ENCODE results near the gene TFAP2A.
A peak's percentile ranks its signal among the peaks of the same experiment; 100 is the strongest.

TFAP2A gene

DNA sequence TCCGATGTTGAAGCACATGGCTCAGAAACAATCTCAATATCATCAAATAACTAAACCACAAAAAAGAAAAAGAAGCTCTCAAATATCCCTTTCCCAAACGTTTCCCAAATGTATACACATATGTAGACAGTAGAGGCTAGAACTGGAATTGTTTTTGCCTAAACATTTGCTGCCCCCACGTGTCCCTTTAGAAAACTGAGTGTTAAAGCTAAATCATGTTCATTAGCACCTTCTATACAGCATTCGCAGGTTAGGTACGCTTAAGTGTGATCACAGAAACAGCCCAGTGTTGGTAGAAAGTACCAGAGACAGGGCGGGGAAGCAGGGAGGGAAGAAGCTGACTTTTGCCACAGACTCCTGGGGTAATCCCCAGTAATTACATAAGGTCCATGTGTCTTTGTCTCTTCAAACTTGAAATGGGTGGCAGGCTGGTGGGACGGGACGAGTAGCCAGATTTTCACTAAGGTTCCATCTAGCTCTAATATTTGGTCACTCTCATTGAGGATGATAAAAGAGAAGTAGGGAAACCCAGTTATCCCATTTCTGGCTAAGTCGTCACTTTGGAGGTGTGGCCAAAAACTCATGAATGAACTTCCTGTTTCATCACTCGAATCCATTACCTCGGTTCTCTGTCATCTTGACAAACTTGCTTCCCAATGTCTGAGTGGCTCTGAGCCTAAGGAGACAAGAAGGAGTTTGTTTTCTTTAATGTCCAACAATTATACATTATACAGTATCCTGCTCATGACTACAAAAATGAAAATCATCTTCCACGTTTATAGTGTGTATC, 15.0 kb upstream of the TFAP2A start:
- no peak overlapping the region for H3K4me3 ChIP-seq (ENCODE audit: low read depth, low read length)
- DNase-seq (ENCODE audit: low read depth), result no peak

DNA sequence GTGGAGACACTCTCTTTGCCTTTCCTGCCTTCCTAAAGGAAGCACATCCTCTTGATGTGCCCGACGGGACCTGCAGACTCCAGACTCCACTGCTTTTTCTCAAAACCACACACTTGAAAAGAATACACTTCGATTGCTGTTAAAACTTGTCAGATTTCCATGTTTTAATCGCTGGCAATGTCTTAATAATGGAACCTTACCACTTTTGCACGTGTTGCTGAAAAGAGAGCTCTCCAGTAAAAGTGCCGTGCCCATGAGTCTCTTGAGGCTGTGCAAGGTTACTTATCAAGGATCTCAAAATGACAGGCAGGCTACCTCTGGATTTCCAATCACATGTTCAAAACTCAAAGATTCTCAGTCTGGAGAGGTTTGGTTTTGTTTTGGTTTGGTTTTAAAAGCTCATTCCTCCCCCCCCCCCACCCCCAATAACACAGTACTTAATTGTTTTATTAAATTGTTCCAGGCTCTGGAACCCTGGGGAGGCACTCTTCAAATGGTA, 12.0 kb upstream of the TFAP2A start:
- peak overlapping the region; percentile 44 for H3K4me3 ChIP-seq (ENCODE audit: low read depth, low read length)
- DNase-seq (ENCODE audit: low read depth), result no peak

DNA sequence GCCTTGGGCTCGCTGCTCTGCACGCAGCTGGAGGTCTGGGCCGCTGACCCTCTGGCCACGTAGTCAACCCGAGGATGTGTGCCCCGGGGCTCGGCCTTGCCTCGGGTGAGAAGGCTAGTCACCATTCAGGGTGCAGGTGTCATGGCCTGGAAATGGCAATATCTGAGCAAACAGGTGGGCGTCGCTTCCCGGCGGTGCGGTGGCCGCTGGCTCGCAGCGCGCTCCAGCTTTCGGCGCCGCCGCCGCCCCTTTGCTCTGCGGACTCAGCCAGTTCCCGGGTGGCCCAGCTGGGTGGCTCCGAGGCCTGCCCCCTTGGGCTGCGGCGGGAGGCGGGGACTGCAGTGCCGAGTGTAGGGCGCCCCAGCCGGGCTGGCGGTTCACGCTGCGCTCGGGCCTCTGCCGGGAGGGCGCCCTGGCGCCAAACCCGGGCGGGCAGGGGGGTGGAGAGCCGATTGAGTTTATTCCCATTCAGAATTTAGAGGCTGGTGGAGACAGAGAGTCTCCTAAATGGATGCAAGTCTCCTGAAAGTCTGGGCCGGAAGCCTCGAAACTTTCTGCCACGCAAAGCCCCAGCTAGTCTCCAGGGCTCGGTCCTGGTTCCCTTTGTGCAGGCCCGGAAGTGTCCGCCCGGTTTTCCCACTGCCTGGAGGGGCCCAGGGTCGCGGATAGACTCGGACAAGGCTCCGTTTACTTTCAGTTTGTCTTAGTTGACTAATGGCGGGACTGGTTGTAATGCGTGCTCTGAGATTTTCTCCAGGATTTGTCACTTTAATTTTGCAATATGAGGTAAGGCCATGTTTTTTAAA, 11.3 kb upstream of the TFAP2A start:
- no peak for DNase-seq (ENCODE audit: low read depth)

DNA sequence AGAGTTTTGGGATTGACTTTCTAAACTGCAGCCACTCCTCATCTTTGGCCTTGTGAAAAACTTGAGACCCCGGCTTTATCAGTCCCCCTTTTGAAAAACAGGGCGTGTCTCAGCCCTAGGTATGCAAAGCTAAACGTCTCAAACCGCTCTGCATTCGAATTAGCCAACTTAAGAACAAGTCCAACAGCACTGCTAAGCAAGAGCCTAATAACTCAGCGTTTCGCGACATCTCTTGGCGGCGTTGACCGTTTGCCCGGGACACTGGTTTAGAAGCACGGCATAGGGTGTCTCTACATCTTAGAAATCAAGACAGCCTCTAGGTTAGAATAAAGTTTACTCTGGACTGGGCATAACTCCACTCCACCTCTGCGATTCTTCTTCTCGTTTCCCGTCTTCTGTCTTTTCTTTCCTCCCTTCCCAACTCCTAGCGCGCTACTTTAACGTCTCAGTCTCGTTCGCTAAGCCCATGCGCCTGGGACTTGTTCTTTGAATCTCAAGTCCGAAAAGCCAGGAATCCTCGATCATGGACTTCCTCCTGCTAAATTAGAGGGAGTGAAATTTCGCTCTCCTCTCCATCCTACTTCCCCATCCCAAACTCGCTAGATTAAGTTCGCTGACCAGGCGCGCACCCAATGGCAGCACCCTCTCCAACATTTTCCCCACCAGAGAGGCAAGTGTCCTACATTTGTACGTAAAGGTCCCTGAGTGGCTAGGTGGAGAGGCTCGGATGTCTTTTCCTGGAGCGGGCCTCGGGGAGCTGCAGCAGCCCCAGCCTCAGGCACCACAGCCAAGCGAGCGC, 10.5 kb upstream of the TFAP2A start:
- DNase-seq (ENCODE audit: low read depth), result no peak
- peak overlapping the region; percentile 44 for H3K4me3 ChIP-seq (ENCODE audit: low read depth, low read length)

More for the DNA sequence above, 11.3 kb upstream of the TFAP2A start:
- H3K4me3 ChIP-seq (ENCODE audit: low read depth, low read length), result peak overlapping the region; percentile 44

DNA sequence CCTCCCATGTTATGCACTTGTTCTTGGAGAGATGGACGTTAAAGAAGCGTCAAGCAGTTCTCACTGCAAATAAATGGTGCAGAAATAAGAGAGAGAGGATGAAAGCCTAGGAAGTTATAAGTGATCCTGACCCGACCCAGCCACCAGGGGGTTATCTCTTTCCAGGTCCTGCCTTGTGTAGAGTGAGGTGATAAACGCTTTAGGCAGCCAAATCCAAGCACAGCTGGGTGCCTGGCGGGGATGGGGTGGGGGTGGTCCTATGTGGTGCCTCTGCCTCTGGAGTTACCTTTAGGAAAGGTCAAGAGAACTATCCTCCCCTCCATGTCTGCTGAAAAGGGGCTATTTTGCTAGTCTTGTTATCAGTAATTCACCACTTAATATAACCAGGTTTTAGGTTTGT, 9.2 kb upstream of the TFAP2A start:
- no peak overlapping the region for H3K4me3 ChIP-seq (ENCODE audit: low read depth, low read length)
- DNase-seq (ENCODE audit: low read depth), result no peak

DNA sequence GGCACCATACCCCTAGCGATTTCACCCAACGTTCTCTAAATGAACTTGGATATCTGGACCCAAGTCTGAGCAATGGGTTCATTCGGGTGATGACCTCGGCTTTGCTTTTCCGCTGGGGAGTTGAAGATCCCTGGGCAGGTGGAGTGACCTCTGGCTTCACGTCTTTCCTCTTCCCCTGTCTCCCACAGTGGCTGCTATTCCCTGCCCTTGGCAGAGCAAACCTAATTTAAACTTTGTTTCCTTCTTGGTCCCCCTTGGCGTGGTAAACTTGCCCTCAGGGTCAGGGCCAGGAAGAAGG, 7.8 kb upstream of the TFAP2A start:
- DNase-seq (ENCODE audit: low read depth), result no peak
- H3K4me3 ChIP-seq (ENCODE audit: low read depth, low read length), result no peak overlapping the region

DNA sequence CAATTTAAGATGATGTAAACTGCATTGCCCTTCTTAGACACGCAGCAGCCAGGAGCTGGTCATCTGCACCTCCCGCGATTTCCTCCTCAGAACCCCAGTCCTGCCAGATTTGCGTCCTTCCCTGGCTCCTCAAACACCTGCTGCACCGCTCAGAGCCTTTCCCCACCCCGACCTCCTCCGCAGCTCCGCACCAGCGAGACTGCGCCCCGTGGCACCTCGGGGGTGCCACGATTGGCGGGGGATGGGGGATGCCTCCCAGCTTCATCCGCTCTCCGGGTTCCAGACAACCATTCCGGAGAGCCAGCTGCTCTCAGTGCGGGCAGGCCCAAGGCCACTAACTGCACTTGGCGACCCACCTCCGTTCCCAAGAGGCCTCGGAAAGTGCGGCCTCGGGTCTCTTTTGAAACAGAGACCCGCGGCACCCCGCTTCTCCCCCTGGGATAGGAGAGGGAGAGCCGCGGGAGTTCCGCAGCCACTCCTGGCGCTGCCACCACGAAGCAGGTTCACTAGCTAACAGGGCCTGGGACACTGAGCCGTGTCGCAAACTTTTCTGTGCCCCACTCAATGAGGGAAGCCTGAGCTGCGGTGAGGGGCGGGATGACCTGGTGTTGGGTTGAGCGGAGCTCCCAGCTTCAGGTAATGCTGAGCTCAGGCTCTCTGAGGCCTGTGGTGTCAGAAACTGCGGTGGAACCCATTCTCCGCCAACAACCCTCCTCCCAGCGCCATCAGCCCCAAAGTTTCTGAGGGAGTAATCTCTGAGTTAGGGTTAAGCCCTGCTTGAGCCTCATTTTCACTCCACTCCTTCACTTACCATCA, 7.3 kb upstream of the TFAP2A start:
- no peak for DNase-seq (ENCODE audit: low read depth)
- H3K4me3 ChIP-seq (ENCODE audit: low read depth, low read length), result no peak overlapping the region

DNA sequence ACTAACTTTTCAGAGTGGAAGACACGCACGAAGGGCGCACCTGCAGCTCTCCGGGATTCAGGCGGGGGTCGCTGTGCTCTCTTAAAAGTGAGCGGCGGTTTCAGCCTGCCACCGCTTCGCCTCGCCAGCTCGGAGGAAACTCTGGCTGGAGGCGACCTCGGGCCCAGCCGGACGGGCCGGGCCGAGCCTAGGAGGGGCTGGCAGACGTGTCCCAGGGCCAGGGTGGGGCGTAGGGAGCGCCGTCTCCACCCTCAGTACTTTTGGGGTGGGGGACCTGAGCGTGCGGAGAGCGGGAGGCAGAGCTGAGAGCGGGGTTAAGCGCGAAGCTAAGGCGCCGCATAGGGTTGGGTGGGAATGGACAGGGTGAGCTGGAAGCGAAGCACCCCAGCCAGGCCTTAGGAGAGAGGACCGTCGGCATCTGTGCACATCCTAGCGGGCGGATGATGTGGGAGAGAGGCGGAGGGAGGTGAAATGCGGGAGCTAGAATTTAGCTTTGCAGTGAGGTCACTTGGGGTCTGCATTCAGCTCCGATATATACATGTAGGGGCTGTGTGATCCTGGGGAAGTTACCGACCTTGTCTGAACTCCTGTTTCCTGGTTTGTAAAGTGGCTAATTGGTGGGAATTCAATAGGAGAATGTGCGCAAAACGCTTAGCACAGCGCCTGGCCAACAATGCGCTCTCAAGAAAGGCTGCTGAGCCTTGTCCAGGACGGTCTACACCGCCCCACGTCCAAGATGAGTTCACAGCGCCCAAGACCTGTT, 6.5 kb upstream of the TFAP2A start:
- no peak for DNase-seq (ENCODE audit: low read depth)

DNA sequence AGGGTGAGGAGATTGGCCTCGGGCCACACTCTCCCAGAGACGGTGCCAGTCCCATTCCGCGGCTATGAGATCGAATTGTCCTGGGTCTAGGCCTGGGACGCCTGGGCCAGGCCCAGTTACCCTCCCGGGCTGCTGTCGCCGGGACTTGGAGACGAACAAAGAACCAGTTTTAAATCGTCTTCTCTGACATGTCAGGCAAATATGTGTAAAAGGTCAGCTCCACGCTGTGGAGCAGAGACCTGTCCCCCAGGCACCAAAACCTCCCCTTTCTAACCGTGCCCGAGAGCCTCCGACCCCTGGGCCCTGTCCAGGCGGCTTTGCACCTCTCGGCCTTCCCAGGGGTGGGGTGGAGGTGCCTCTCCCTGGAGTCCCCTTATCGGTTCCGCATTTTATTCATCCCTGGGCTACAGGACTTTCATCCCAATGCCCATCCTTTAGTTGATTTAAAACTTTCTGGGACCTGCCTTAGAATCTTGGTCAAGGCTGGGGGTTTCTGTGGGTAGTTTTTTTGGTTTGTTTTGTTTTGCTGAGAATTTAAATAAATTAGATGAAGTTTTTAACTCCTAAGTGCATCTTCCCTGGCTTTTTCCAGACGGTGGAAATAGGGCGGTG, 5.8 kb upstream of the TFAP2A start:
- DNase-seq (ENCODE audit: low read depth), result no peak
- no peak overlapping the region for H3K4me3 ChIP-seq (ENCODE audit: low read depth, low read length)

More for the DNA sequence above, 6.5 kb upstream of the TFAP2A start:
- H3K4me3 ChIP-seq (ENCODE audit: low read depth, low read length), result no peak overlapping the region

DNA sequence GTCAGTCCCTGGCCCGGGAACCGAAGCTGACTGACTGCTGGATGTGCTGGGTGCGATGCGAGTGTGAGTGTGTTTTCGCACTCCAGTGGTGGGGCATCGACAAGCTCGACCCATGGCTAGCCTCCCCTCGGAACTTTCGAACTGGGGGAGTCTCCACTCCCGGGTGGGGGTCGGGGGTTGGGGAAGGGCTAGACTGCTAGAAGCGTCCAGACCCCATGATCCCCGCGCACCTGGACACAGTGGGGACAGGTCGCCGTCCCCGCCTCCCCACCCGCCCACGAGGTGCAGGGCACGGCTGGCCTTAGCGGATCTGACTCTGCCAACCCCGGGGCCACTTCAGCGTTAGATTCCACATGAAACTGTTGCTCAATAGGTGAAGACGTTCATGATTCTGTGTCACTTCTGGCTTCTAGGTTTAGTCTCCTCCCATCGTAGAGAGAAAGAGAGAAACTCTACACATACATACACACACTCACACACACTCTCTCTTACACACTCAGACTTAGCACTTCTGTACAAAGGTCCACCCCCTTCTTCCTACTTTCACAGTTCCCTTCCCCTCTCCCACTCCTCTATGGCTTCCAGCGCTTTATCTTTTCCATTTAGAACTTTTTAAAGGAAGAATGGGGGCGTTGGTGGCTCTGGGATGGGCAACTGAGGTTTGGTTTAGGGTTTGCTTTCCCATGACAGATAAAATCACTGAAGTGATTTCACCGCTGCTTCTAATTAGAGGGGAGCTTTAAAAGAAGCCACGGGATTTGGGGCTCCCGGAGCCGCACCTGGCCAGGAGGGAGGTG, 5.1 kb upstream of the TFAP2A start:
- DNase-seq (ENCODE audit: low read depth), result no peak

DNA sequence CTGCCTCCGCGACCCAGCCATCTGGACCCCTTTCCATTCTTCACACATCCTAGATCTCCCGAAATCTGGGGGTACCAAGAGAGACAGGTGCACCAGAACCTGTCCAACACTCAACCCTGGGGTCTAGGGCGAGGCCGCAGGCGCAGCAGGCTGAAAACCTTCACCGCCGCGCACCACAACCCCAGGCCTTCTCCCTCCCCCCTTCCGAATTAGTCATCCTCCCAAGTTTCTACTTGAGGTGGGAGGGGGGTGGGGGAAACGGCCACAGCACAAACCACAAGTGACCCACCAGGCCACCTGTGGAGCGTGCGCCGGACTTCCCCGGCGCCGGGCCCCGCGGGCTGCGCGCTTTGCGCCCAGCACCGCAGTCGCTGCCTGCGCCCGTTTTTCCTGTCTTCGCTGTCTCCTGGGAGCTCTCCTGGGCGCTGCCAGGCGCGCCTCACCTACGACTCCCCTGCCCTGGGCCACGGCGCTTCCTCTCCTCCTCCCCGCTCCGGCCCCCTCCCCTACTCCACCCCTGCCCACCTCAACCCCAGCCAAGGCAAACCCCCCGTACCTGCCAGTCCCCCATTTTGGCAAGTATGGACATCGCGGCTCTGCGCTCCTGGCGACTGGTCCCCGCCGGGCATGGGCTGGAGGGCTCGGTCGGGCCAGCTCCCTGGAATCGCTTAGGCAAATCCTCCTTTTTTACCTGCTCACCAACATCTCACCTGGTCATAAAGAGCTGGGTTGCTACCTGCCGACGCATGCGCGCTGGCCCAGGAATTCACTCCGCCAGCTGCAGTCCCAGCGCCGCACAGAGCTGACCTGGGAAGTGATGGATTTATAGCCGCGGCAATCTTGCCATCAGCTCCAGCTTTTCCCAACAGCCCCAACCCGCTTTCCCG, 4.2 kb upstream of the TFAP2A start:
- no peak for DNase-seq (ENCODE audit: low read depth)
- no peak overlapping the region for H3K4me3 ChIP-seq (ENCODE audit: low read depth, low read length)

More for the DNA sequence above, 5.1 kb upstream of the TFAP2A start:
- H3K4me3 ChIP-seq (ENCODE audit: low read depth, low read length), result no peak overlapping the region

DNA sequence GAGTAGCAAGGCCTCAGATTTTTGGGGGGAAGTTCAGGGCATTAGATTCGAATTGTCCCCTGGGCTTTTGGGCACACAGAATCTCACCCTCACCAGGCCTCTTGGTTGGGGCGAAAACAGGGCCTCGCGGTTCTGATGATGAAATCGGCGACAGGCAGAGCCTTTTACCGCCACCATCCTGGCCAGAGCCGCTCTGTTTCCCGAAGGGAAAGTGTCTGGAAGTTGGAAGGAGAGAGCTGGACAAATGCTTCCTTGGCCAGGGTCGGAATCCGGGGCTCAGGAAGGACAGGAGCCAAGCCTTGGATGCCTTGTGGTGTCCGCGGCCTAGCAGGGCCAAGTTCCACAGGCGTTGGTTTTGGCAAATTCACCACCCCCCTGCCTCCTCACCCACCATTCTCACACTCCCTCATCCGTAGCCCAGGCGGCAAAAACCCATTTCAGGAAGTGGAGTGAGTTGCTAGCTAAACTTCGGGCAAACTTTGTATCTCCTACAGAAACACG, 3.5 kb upstream of the TFAP2A start:
- no peak overlapping the region for H3K4me3 ChIP-seq (ENCODE audit: low read depth, low read length)
- no peak for DNase-seq (ENCODE audit: low read depth)

DNA sequence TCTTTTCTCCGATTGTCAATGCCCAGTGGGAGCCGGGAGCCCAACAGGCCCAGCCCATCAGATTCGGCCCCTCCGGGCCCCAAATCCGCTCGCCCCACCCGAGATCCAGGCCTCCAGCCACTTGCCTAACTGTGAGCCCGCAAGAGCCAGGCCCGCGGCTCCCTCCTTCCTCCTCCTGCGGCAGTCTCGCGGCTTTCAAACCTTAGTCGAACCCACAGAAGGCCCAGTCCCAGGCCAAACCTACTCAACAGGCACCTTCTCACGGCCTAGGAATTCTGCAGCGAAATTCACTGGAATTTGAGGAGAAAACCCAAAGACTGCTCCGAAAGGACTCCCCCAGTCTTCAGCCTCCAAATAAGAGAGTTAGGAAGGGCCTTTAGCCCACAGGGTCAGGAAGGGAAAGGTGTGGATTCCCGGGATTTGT, 2.8 kb upstream of the TFAP2A start:
- H3K4me3 ChIP-seq (ENCODE audit: low read depth, low read length), result no peak overlapping the region
- no peak for DNase-seq (ENCODE audit: low read depth)

DNA sequence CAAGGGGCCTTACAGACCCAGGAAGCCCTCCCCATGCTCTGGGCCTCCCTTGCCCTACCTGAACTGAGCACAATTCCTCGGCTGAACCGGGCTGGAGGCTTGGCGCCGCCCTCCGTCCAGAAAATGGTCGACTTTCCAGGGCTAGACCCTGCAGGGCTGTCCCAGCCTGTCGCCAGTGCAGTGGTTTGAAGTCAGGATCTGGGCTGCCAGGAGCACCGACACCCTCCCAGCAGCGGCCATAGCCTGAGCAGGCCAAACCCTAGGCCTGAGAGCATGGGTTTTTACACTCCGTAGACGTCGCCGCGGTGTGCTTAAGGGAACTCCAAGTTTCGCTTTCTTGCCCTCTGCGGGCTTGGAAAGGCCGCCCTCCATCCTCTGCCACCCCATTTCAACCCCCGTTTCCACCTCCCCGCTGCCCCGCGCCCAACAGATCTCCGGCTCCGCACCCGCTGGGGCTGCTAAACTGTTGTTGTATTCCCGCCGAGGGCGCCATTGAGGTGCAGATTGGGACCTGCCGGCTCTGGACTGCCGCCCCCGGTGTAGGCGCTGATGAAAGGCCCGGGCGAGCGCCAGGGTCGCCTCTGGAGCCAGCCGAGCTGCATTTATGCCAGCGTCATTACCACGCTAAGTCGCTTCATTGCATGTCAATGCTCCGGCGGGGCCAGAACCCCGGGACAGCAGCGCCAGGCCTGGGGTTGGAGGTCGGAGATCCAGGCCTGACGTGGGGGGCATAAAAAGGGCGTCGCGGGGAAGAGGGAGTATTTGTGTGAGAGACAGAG, 2.2 kb upstream of the TFAP2A start:
- DNase-seq (ENCODE audit: low read depth), result no peak
- H3K4me3 ChIP-seq (ENCODE audit: low read depth, low read length), result no peak overlapping the region

DNA sequence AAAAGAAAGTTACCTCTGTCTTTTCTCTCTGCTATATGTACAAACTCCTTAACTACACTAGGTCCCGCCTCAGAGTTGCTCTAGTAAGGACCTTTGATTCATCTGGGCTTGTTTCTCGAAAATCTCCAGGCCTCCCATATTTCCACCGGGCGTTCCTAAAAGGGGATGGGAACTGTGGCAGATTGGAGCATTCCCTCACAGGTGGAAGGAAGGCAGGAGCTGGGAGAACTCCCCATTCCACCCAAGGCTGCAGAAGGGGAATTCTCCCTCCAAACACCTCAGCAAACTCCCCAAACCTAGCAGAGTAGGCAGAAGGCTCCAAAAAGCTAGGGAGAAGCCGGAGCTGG, 1.6 kb upstream of the TFAP2A start:
- no peak for DNase-seq (ENCODE audit: low read depth)
- no peak overlapping the region for H3K4me3 ChIP-seq (ENCODE audit: low read depth, low read length)

All from skeletal muscle cell (primary cell).